Measurements from ENCODE around the gene MYH7B. TPM values are rescaled to one million over a fixed set of nuclear protein-coding genes. Genes with fewer than 3 reads are reported as not detected.

MYH7B gene
- total RNA-seq, 1 experiment from 2014 or later: 0.34 TPM

DNA sequence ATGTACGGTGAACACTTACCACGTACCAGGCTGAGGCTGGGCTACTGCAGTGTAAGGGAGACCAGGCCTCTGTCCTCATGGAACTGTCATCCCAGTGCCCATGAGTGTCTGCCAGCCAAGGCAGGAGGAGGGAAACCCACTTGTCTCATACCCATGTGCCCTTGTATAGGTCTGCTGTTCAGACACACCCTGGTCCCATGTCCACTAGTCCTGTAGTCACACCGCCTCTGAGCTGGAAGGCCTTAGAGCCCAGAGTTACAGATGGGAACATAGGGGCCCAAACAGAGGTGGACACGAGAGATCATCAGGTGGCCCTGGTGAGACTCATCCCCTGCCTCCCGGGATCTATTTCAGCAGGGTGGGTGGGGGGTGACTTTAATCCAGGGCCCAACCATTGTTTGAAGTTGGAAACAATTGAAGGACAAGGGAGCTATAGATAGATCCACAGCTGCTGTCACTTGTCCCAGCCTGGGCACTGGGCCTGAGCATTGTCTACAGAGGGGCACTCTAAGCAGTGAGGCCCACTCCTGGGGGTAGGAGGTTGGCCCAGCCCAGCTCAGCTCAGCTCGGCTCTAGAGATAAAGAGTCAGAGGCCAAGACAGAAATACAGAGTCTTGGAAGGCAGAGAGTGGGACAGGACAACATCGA, 14.6 kb downstream of the MYH7B start:
- Histone ChIP-seq H3K36me3 (ENCODE audit: insufficient read depth, low read length, poor library complexity, severe bottlenecking) (no peaks in the 10 kb centered on the region), H3K27me3 (replicated peaks; ENCODE audit: insufficient read depth, low read depth, low read length, poor library complexity) (no peaks in the 10 kb centered on the region), H3K4me1 (ENCODE audit: insufficient read depth, low read length, poor library complexity, severe bottlenecking) (no peaks in the 10 kb centered on the region), H3K9me3 (ENCODE audit: low read depth, low read length, poor library complexity, severe bottlenecking) (no peaks in the 10 kb centered on the region), H3K4me3 (ENCODE audit: low read depth, low read length, poor library complexity, severe bottlenecking) (no peak overlapping the region), H3K27ac (ENCODE audit: low read depth, low read length, poor library complexity, severe bottlenecking) (no peak overlapping the region)
- TF ChIP-seq CTCF (conservative IDR thresholded peaks at IDR 0.05; ENCODE audit: low read depth, low read length): no peak
- POLR2A ChIA-PET (ENCODE audit: low non-redundant PET): no interaction called here
- CTCF ChIA-PET: no interaction called here
- no TSS peak for BruUV-seq (replicated peaks)
- intact Hi-C loops (cut with micrococcal nuclease; ENCODE audit: unreplicated experiment): no loop called here
- DNase-seq (ENCODE audit: low spot score): no peak

DNA sequence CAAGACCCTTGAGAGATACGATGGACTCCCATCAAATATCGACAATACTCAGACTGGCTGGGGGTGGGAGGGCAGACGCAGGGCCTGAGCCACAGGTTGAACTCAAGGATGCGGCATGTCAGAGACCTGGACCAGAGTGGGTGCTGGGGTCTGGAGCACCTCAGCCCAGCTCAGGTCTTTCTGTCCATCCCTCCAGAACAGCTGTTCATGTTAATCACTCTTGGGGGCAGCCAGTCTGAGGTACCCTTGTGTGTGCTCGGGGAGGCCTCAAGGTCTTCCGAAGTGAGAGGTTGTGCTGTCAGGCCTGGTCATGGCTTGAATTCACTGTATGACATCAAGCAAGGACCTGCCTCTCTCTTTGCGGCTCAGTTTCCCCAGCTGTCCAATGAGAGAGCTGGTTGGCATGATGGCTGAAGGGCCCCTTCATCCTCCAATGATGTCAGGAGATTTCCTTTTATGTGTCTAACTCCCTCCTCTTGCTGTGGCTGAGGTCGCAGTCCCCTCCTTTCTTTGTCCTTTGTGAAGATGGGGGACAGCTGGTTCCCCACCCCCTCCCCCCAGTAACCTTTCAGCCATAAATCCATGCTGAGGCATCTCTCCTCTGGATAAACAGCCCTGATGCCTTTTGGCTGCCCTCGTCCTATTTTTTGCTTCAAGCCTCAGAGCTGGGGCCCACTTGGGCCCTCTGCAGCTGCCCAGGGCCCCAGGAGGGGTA, 15.3 kb downstream of the MYH7B start:
- Histone ChIP-seq H3K4me1 (ENCODE audit: insufficient read depth, low read length, poor library complexity, severe bottlenecking) (no peaks in the 10 kb centered on the region), H3K9me3 (ENCODE audit: low read depth, low read length, poor library complexity, severe bottlenecking) (no peaks in the 10 kb centered on the region), H3K36me3 (ENCODE audit: insufficient read depth, low read length, poor library complexity, severe bottlenecking) (no peaks in the 10 kb centered on the region), H3K4me3 (ENCODE audit: low read depth, low read length, poor library complexity, severe bottlenecking) (no peak overlapping the region), H3K27me3 (replicated peaks; ENCODE audit: insufficient read depth, low read depth, low read length, poor library complexity) (no peaks in the 10 kb centered on the region), H3K27ac (ENCODE audit: low read depth, low read length, poor library complexity, severe bottlenecking) (no peak overlapping the region)
- ChIA-PET CTCF (no interaction called here), POLR2A (ENCODE audit: low non-redundant PET) (no interaction called here)
- BruUV-seq (replicated peaks): no TSS peak
- intact Hi-C loops (cut with micrococcal nuclease; ENCODE audit: unreplicated experiment): no loop called here
- no peak for TF ChIP-seq CTCF (conservative IDR thresholded peaks at IDR 0.05; ENCODE audit: low read depth, low read length)
- no peak for TF ChIP-seq EZH2 (IDR thresholded peaks at IDR 0.05; ENCODE audit: borderline replicate concordance, low read depth, low read length, poor library complexity, severe bottlenecking)
- DNase-seq (ENCODE audit: low spot score): no peak

GRCh38 chr20:34971561-34972235, 16.0 kb downstream of the MYH7B start:
- CTCF ChIA-PET: no interaction called here
- DNase-seq (ENCODE audit: low spot score): no peak

More at GRCh38 chr20:34971561-34972235, 16.0 kb downstream of the MYH7B start:
- Histone ChIP-seq H3K36me3 (ENCODE audit: insufficient read depth, low read length, poor library complexity, severe bottlenecking) (no peaks in the 10 kb centered on the region), H3K4me3 (ENCODE audit: low read depth, low read length, poor library complexity, severe bottlenecking) (no peak overlapping the region), H3K27ac (ENCODE audit: low read depth, low read length, poor library complexity, severe bottlenecking) (no peak overlapping the region), H3K4me1 (ENCODE audit: insufficient read depth, low read length, poor library complexity, severe bottlenecking) (no peaks in the 10 kb centered on the region), H3K27me3 (replicated peaks; ENCODE audit: insufficient read depth, low read depth, low read length, poor library complexity) (no peaks in the 10 kb centered on the region), H3K9me3 (ENCODE audit: low read depth, low read length, poor library complexity, severe bottlenecking) (no peaks in the 10 kb centered on the region)
- POLR2A ChIA-PET (ENCODE audit: low non-redundant PET): no interaction called here
- no TSS peak for BruUV-seq (replicated peaks)
- TF ChIP-seq CTCF (conservative IDR thresholded peaks at IDR 0.05; ENCODE audit: low read depth, low read length): no peak
- TF ChIP-seq EZH2 (IDR thresholded peaks at IDR 0.05; ENCODE audit: borderline replicate concordance, low read depth, low read length, poor library complexity, severe bottlenecking): no peak
- intact Hi-C loops (cut with micrococcal nuclease; ENCODE audit: unreplicated experiment): no loop called here
